NCI-H748 treated with DMSO at 0.1 percent for 48 hours (cell line): ENCODE data around the gene RAB11FIP3.
A peak's percentile ranks its signal among the peaks of the same experiment; 100 is the strongest.

ENCODE experiments used
- DNase-seq: peaks from one replicate; lab custom pipeline; 2025; lab: John Stamatoyannopoulos, UW

Gene RAB11FIP3

GRCh38 chr16:424033-424622, 1.3 kb upstream of the RAB11FIP3 start:
- no peak for DNase-seq

- DNase-seq: no peak
Observed at GRCh38 chr16:424623-425081, 797 bp upstream of the RAB11FIP3 start.

GRCh38 chr16:425740-426114, 278 bp downstream of the RAB11FIP3 start:
- DNase-seq: peak; percentile 25

GRCh38 chr16:426115-426905, 861 bp downstream of the RAB11FIP3 start:
- no peak for DNase-seq

- DNase-seq: no peak
Observed at GRCh38 chr16:426906-427249, 1.4 kb downstream of the RAB11FIP3 start.

GRCh38 chr16:427250-427649, 1.8 kb downstream of the RAB11FIP3 start:
- no peak for DNase-seq

GRCh38 chr16:430904-431303, 5.5 kb downstream of the RAB11FIP3 start:
- no peak for DNase-seq

- DNase-seq: no peak
Observed at GRCh38 chr16:440627-441026, 15.2 kb downstream of the RAB11FIP3 start.

GRCh38 chr16:441447-441846, 16.0 kb downstream of the RAB11FIP3 start:
- DNase-seq: no peak

GRCh38 chr16:442976-443375, 17.5 kb downstream of the RAB11FIP3 start:
- DNase-seq: no peak

GRCh38 chr16:444027-444426, 18.6 kb downstream of the RAB11FIP3 start:
- no peak for DNase-seq

- DNase-seq: no peak
Observed at GRCh38 chr16:445566-445965, 20.1 kb downstream of the RAB11FIP3 start.

GRCh38 chr16:450385-450784, 24.9 kb downstream of the RAB11FIP3 start:
- no peak for DNase-seq

- DNase-seq: no peak
Observed at GRCh38 chr16:450785-451512, 25.5 kb downstream of the RAB11FIP3 start.

- DNase-seq: no peak
Observed at GRCh38 chr16:454397-454940, 29.0 kb downstream of the RAB11FIP3 start.

GRCh38 chr16:455453-455852, 30.0 kb downstream of the RAB11FIP3 start:
- DNase-seq: no peak

GRCh38 chr16:456891-457483, 31.5 kb downstream of the RAB11FIP3 start:
- DNase-seq: no peak

GRCh38 chr16:457732-458400, 32.4 kb downstream of the RAB11FIP3 start:
- DNase-seq: no peak

GRCh38 chr16:459761-460160, 34.3 kb downstream of the RAB11FIP3 start:
- DNase-seq: no peak

- DNase-seq: no peak
Observed at GRCh38 chr16:460787-461186, 35.3 kb downstream of the RAB11FIP3 start.

GRCh38 chr16:463071-463470, 37.6 kb downstream of the RAB11FIP3 start:
- DNase-seq: no peak

GRCh38 chr16:466651-467050, 41.2 kb downstream of the RAB11FIP3 start:
- no peak for DNase-seq
